ENCODE results near the gene PTPN20. TPM values are rescaled to one million over a fixed set of nuclear protein-coding genes. Genes with fewer than 3 reads are reported as not detected.

The PTPN20 gene
- total and polyA plus RNA-seq, 2 of the 8 experiments (the other 6 are each of a cell fraction or from before 2014, with no cell fraction given) = not detected

DNA sequence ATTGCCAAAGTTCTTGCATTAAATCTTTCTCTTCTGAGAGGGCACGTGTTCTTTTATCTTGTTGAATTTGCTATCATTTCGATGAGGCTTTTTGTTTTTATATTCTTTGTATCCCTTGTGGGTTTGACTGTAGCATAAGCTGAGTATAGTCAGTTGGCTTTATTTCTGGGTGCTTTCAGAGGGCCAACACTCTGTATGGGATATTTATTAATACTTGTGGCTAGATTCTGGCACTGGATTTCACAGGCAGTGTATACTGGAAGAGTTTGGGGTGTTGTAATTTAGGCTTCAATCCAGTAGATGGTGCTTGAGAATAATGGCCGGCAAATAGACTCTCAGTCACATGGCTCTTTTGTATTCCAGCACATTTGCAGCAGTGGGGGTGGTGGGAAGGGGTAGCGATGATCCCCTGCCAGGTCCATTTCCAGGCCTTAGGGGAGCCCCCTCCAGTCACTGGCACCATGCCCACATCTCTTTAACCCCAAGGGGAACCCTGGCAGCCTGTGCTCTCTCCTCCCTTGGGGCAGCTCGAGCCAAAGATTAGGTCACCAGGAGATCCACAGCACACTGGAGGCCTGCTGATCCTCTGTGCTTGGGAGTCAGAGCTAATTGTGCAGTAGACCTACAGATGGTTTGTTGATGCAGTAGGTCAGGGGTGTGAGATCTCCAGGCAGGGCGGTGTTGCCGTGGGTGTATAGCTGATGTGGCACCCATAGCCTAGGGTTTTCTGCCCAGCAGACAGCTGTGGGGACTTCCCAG lies 81.8 kb downstream of the PTPN20 start:
- peak overlapping the region; percentile 23; the same call in 1 of the 2 replicates for H2BK20ac ChIP-seq (ENCODE audit: low read length)
- no peak overlapping the region for H3K56ac ChIP-seq (replicated peaks; ENCODE audit: insufficient read length, low read depth, low read length)
- no peak overlapping the region for H2BK5ac ChIP-seq (ENCODE audit: low read depth, low read length)
- no peaks in the 10 kb centered on the region for H3K36me3 ChIP-seq (ENCODE audit: control insufficient read depth in 2 of 4, insufficient read depth in 4 of 4, low read length in 3 of 4)
- POLR2A ChIA-PET (ENCODE audit: partially characterized antibody) = no interaction called here
- H4K8ac ChIP-seq (ENCODE audit: extremely low read depth, insufficient read depth, low read length) = no peak overlapping the region; the same call in 1 of the 2 replicates
- H3K4me3 ChIP-seq (ENCODE audit: extremely low read depth in 1 of 4, insufficient read depth in 2 of 4, low read depth in 3 of 4, low read length in 4 of 4) = no peak overlapping the region
- no peaks in the 10 kb centered on the region for H3K23me2 ChIP-seq (ENCODE audit: low read depth, low read length)
- H3K4me1 ChIP-seq (replicated peaks in 1 of 4; ENCODE audit: control insufficient read depth in 3 of 4, insufficient read depth in 4 of 4, low read length in 3 of 4) = peaks cover 0 to 6% (median 2%) of the 10 kb centered on the region in 4 experiments; a peak in 3 of 7 replicates
- H3K27me3 ChIP-seq (replicated peaks in 1 of 4; ENCODE audit: control insufficient read depth in 3 of 4, extremely low read depth in 1 of 4, insufficient read depth in 3 of 4, low read length in 3 of 4) = no peaks in the 10 kb centered on the region
- H3K27ac ChIP-seq (ENCODE audit: low read depth, low read length) = no peak overlapping the region
- WGBS, 2 experiments (ENCODE audit: extremely low coverage in 1 of 2, insufficient coverage in 1 of 2, insufficient read length in 1 of 2, insufficient replicate concordance in 2 of 2, low coverage in 1 of 2, low lambda C conversion rate in 2 of 2, missing lambda C conversion rate in 1 of 2) = 81% methylated on average over 7 of the region's 7 CpGs; no CpG with 5 or more reads in 1 of the 2 experiments
- no peak overlapping the region for H3K14ac ChIP-seq (ENCODE audit: insufficient read length)
- CTCF ChIA-PET (ENCODE audit: partially characterized antibody) = interaction anchor here (0.7 to 7.4 kb wide), 17 partner anchors 7 to 445 kb away, joined by 3 to 85 read pairs (median 4); no protein-coding TSS in a partner anchor
- H2BK120ac ChIP-seq (replicated peaks; ENCODE audit: low read depth, low read length) = no peak overlapping the region
- FAIRE-seq (no peak), DNase-seq (ENCODE audit: low read depth in 1 of 2, low spot score in 2 of 2) (peak in 1 of 2 experiments; percentile 56)
- H3K18ac ChIP-seq (ENCODE audit: extremely low read depth, low read length) = 0 out of 2 replicates have a peak overlapping the region, but pooled peaks have one; percentile 39
- no peak overlapping the region for H3K4me2 ChIP-seq (ENCODE audit: insufficient read depth in 1 of 2, low read depth in 2 of 2, low read length in 2 of 2)
- H3K9me3 ChIP-seq (ENCODE audit: insufficient read depth in 2 of 2, low read depth in 1 of 2, low read length in 1 of 2) = no peaks in the 10 kb centered on the region
- H3K9ac ChIP-seq (replicated peaks in 1 of 4; ENCODE audit: extremely low read depth in 1 of 4, low read depth in 3 of 4, low read length in 3 of 4) = no peak overlapping the region
- no peak overlapping the region for H3K23ac ChIP-seq (ENCODE audit: insufficient read length)
- H3K79me1 ChIP-seq (ENCODE audit: low read depth, low read length) = no peaks in the 10 kb centered on the region
- no peak overlapping the region for H4K5ac ChIP-seq (ENCODE audit: insufficient read length, low read depth, low read length)
- no peaks in the 10 kb centered on the region for H3K79me2 ChIP-seq (ENCODE audit: control insufficient read depth in 1 of 2, insufficient read depth in 2 of 2, low read length in 2 of 2)
- peak overlapping the region; percentile 3 for H3K4ac ChIP-seq (replicated peaks; ENCODE audit: insufficient read length, low read depth, low read length)
- H2BK15ac ChIP-seq (ENCODE audit: low read length) = no peak overlapping the region; the same call in 1 of the 2 replicates
- 0 out of 2 replicates have a peak overlapping the region, but pooled peaks have one; percentile 64 for H2BK12ac ChIP-seq (ENCODE audit: low read depth, low read length)
- H4K20me1 ChIP-seq (replicated peaks in 1 of 2; ENCODE audit: control insufficient read depth in 1 of 2, insufficient read depth in 2 of 2, low read length in 2 of 2) = no peaks in the 10 kb centered on the region
- H2AK5ac ChIP-seq (ENCODE audit: low read depth, low read length) = no peak overlapping the region
- peak overlapping the region; percentile 45 for H4K91ac ChIP-seq (replicated peaks; ENCODE audit: insufficient read length, low read length)
- H2AFZ ChIP-seq (ENCODE audit: low read length) = peak overlapping the region; percentile 92
- TF ChIP-seq PHF8 (conservative IDR thresholded peaks at IDR 0.05; ENCODE audit: low read depth, low read length) (no peak), CEBPB (IDR thresholded peaks at IDR 0.05; ENCODE audit: low read depth, low read length) (no peak), RBBP5 (IDR thresholded peaks at IDR 0.05; ENCODE audit: borderline replicate concordance, low read depth, low read length) (no peak), RFX5 (IDR thresholded peaks at IDR 0.05; ENCODE audit: borderline replicate concordance, low read depth, low read length) (no peak), KDM5A (IDR thresholded peaks at IDR 0.05; ENCODE audit: low read length) (no peak), EGR1 (IDR thresholded peaks at IDR 0.05; ENCODE audit: borderline replicate concordance, low read depth, low read length) (no peak), SUZ12 (IDR thresholded peaks at IDR 0.05; ENCODE audit: low read length) (no peak), TCF12 (IDR thresholded peaks at IDR 0.05; ENCODE audit: low read depth, low read length) (no peak)
- TF ChIP-seq, protein P1, sequence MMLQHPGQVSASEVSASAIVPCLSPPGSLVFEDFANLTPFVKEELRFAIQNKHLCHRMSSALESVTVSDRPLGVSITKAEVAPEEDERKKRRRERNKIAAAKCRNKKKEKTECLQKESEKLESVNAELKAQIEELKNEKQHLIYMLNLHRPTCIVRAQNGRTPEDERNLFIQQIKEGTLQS (IDR thresholded peaks at IDR 0.05; ENCODE audit: insufficient read depth, low read depth, low read length) = no peak
- TF ChIP-seq, protein P2, sequence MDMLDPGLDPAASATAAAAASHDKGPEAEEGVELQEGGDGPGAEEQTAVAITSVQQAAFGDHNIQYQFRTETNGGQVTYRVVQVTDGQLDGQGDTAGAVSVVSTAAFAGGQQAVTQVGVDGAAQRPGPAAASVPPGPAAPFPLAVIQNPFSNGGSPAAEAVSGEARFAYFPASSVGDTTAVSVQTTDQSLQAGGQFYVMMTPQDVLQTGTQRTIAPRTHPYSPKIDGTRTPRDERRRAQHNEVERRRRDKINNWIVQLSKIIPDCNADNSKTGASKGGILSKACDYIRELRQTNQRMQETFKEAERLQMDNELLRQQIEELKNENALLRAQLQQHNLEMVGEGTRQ (IDR thresholded peaks at IDR 0.05; ENCODE audit: low read length) = peak; percentile 54; the same call in 1 of the 2 replicates
